NCI-H2107 treated with DMSO at 0.1 percent for 48 hours (cell line): ENCODE measurements around the gene ZNF654.

Experiments
- DNase-seq: peaks from one replicate; lab custom pipeline; 2025; ENCODE audit not compliant: unreplicated experiment; lab: John Stamatoyannopoulos, UW

Gene ZNF654

DNA sequence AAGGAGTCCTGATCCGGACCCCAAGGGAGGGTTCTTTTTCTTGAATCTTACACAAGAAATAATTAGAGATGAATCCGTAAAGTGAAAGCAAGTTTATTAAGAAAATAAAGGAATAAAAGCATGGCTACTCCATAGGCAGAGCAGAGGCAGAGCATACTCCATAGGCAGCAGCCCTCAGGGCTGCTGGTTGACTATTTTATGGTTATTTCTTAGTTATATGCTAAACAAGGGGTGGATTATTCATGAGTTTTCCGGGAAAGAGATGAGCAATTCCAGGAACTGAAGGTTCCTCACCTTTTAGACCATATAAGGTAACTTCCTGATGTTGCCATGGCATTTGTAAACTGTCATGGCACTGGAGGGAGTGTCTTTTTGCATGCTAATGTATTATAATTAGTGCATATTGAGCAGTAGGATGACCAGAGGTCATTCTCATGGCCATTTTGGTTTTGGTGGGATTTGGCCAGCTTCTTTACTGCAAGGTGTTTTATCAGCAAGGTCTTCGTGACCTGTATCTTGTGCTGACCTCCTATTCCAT lies 132.9 kb downstream of the ZNF654 start:
- no peak for DNase-seq

DNA sequence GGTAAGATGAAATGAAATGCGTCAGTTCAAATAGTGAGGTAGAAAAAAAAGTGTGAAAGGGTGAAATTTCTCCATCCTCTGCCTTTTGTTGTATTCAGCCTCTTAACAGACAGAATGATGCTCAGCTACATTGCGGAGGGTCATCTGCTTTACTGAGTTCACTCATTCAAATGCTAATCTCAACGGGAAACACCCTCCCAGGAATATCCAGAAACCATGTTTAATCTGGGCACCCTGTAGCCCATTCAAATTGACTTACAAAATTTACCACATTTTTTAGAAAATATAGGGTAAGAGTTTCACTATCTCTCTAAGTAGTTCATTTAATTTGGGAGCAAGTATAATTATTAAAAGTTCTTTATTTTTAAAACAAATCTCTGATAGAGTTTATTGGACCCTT lies 133.6 kb downstream of the ZNF654 start:
- DNase-seq, result no peak
